GM23338 (cell line): ENCODE measurements around the gene ELAVL3. TPM values are rescaled to one million over a fixed set of nuclear protein-coding genes. Genes with fewer than 3 reads are reported as not detected.
A peak's percentile ranks its signal among the peaks of the same experiment; 100 is the strongest.

ENCODE experiments used
- ATAC-seq: fragments of 200-7000 bp; cut with Tn5 transposase; 3 replicates; pipeline ENCODE4 v1.9.1; 2020
- DNase-seq: peaks from one replicate; pipeline ENCODE4 v3.0.0-alpha.2; 2015; ENCODE audit warnings: low spot score
- H2AFZ ChIP-seq: fragments of 200-600 bp; sonication (generic); 2 replicates; pipeline ENCODE4 v1.8.0; 2016; ENCODE audit warnings: antibody characterized with exemption, mild to moderate bottlenecking, moderate library complexity
- H3F3A ChIP-seq: fragments of 200-600 bp; sonication (generic); replicated peaks from 2 replicates; pipeline ENCODE4 v1.8.0; 2017; ENCODE audit warnings: antibody characterized with exemption, mixed run types, low read depth
- H3K27ac ChIP-seq: fragments of 200-600 bp; sonication (generic); 2 replicates; pipeline ENCODE4 v1.6.1; 2016; ENCODE audit warnings: low read depth
- H3K27me3 ChIP-seq: fragments of 200-600 bp; sonication (generic); 2 replicates; pipeline ENCODE4 v1.8.0; 2016; ENCODE audit warnings: mild to moderate bottlenecking, mixed run types, moderate library complexity; ENCODE audit not compliant: insufficient read depth
- H3K36me3 ChIP-seq: fragments of 200-600 bp; sonication (generic); 2 replicates; pipeline ENCODE4 v1.8.0; 2016; ENCODE audit warnings: mild to moderate bottlenecking; ENCODE audit not compliant: insufficient read depth
- H3K4me1 ChIP-seq: fragments of 200-600 bp; sonication (generic); 2 replicates; pipeline ENCODE4 v1.8.0; 2016; ENCODE audit warnings: mild to moderate bottlenecking, moderate library complexity; ENCODE audit not compliant: insufficient read depth
- H3K4me2 ChIP-seq: fragments of 200-600 bp; sonication (generic); 2 replicates; pipeline ENCODE4 v1.7.1; 2017; ENCODE audit warnings: mixed run types
- H3K4me3 ChIP-seq: fragments of 200-600 bp; sonication (generic); 2 replicates; pipeline ENCODE4 v1.6.1; 2016; ENCODE audit warnings: mixed run types
- H3K79me2 ChIP-seq: fragments of 200-600 bp; sonication (generic); replicated peaks from 2 replicates; pipeline ENCODE4 v1.8.0; 2017; ENCODE audit warnings: mild to moderate bottlenecking; ENCODE audit not compliant: insufficient read depth
- H3K9me2 ChIP-seq: fragments of 200-600 bp; sonication (generic); 2 replicates; pipeline ENCODE4 v1.8.0; 2017; ENCODE audit not compliant: insufficient read depth
- H4K20me1 ChIP-seq: fragments of 200-600 bp; sonication (generic); replicated peaks from 2 replicates; pipeline ENCODE4 v1.8.0; 2017; ENCODE audit warnings: mild to moderate bottlenecking; ENCODE audit not compliant: insufficient read depth
- H3K27ac Mint-ChIP-seq: 2 replicates; pipeline ENCODE4 v1.8.0; 2020; ENCODE audit warnings: inconsistent platforms, mild to moderate bottlenecking, moderate library complexity, mixed read lengths
- H3K27me3 Mint-ChIP-seq: 3 replicates; pipeline ENCODE4 v1.8.0; 2022; ENCODE audit warnings: low read depth, mild to moderate bottlenecking, moderate library complexity, mixed read lengths, inconsistent platforms; ENCODE audit not compliant: insufficient read depth, poor library complexity
- H3K36me3 Mint-ChIP-seq: 3 replicates; pipeline ENCODE4 v1.8.0; 2021; ENCODE audit warnings: low read depth, mild to moderate bottlenecking, inconsistent platforms, moderate library complexity, mixed read lengths
- H3K4me1 Mint-ChIP-seq: 3 replicates; pipeline ENCODE4 v1.8.0; 2020; ENCODE audit warnings: mild to moderate bottlenecking, inconsistent platforms, mixed read lengths
- H3K4me3 Mint-ChIP-seq: 3 replicates; pipeline ENCODE4 v1.8.0; 2021; ENCODE audit warnings: moderate library complexity, mild to moderate bottlenecking, inconsistent platforms, mixed read lengths
- H3K9me3 Mint-ChIP-seq: 3 replicates; pipeline ENCODE4 v1.8.0; 2020; ENCODE audit warnings: moderate library complexity, mild to moderate bottlenecking, inconsistent platforms, mixed read lengths
- CREB1 ChIP-seq: fragments of 250-450 bp; sonication (Bioruptor Pico); IDR thresholded peaks from 2 replicates; pipeline ENCODE4 v1.5.0; 2020; ENCODE audit warnings: low read depth, mild to moderate bottlenecking, moderate library complexity
- EZH2 ChIP-seq: fragments of 200-600 bp; sonication (generic); IDR thresholded peaks from one replicate; pipeline ENCODE4 v1.8.0; 2017; ENCODE audit warnings: antibody characterized with exemption, mild to moderate bottlenecking, low read depth; ENCODE audit not compliant: unreplicated experiment
- JUNB ChIP-seq: IDR thresholded peaks from one replicate; pipeline ENCODE4 v1.6.1; 2016; ENCODE audit warnings: antibody characterized with exemption; ENCODE audit not compliant: unreplicated experiment
- NANOG ChIP-seq: IDR thresholded peaks from 2 replicates; pipeline ENCODE4 v1.6.1; 2016; ENCODE audit warnings: antibody characterized with exemption, borderline replicate concordance
- POLR2AphosphoS5 ChIP-seq: IDR thresholded peaks from 2 replicates; pipeline ENCODE4 v1.6.1; 2016; ENCODE audit warnings: antibody characterized with exemption, low read depth
- STAT1 ChIP-seq: IDR thresholded peaks from one replicate; pipeline ENCODE4 v1.6.1; 2016; ENCODE audit warnings: antibody characterized with exemption; ENCODE audit not compliant: unreplicated experiment
- ZNF114 ChIP-seq: fragments of 250-450 bp; sonication (Bioruptor Pico); IDR thresholded peaks from 2 replicates; pipeline ENCODE4 v1.5.0; 2020; ENCODE audit warnings: mild to moderate bottlenecking, moderate library complexity
- ZNF331 ChIP-seq: fragments of 250-450 bp; sonication (Bioruptor Pico); IDR thresholded peaks from 2 replicates; pipeline ENCODE4 v1.5.0; 2020; ENCODE audit warnings: low read depth, mild to moderate bottlenecking, moderate library complexity
- polyA plus RNA-seq: library from polyadenylated mRNA; unstranded; fragments of >200 nt; fragmentation: Nextera tagmentation; extraction: Ambion mirVana; gene quantifications from 2 replicates; pipeline ENCODE4 v1.2.1, GENCODE V29; 2016
- total RNA-seq: library from RNA; depleted of rRNA; stranded (reverse); fragments of >200 nt; shearing (Covaris generic); gene quantifications from 2 replicates; pipeline ENCODE4 v1.2.3, GENCODE V29; 2014
- TF ChIP-seq, protein P1 (sequence below): IDR thresholded peaks from 2 replicates; pipeline ENCODE4 v1.6.1; 2016; ENCODE audit warnings: antibody characterized with exemption
- TF ChIP-seq, protein P2 (sequence below), 2 experiments: fragments of 200-600 bp in 1 of 2; sonication (generic) in 1 of 2; conservative IDR thresholded peaks; 2 replicates each; pipeline versions ENCODE4 v1.5.1 to v1.6.1; 2016 to 2017; ENCODE audit warnings: antibody characterized with exemption in 2 of 2, low read depth in 2 of 2, mild to moderate bottlenecking in 2 of 2, moderate library complexity in 1 of 2

Gene ELAVL3
- total and polyA plus RNA-seq, 2 experiments from 2014 or later = 0.45 to 1.2 TPM

DNA sequence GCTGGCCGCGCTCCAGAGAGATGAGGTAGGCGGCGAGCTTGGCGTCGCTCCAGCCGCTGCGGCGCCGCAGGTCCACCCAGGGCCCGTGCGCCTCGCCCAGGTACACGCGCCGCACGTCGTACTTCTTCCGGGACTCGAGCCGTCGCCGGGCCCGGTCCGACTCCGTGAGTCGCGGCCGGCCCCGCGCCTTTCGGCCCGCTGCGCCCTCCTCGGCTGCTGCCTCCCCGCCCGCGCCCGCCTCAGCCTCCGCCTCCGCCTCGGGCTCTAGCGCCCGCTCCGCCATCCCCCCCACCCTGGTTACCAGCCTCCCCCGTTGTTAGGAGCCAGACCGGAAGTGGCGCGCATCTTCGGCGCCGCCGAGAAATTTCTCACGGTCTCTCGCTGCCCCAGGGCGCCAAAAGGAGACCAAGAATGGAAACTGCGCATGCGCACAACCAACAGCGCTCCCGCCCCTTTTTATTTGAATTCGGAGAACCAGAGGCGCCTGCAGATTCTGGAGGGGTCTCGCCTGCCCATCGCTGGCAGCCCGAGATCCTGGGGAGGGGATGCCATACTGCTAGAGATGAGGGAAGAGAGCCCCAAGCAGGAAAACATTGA is 24.8 kb upstream of the ELAVL3 start, which contains the start of gene ZNF653:
ZNF653 (minus strand) TSS at position 336 of the 597 bp plus-strand sequence; CDS start at position 283, 53 bp downstream.
- peak within 1 kb of the TSS; percentile 93 for H3K4me2 ChIP-seq
- peaks cover 8% of the 10 kb centered on the region; the same call in 2 of the 3 replicates for H3K4me1 Mint-ChIP-seq
- H3K27ac Mint-ChIP-seq = peak within 1 kb of the TSS; percentile 94
- no peaks in the 10 kb centered on the region for H3K9me3 Mint-ChIP-seq
- H3K36me3 Mint-ChIP-seq = no peaks in the 10 kb centered on the region; the same call in 1 of the 3 replicates
- no peaks in the 10 kb centered on the region for H3K9me2 ChIP-seq
- H4K20me1 ChIP-seq = 0 out of 2 replicates have a peak, but pooled peaks cover 4% of the 10 kb centered on the region
- H3K4me3 ChIP-seq = peak within 1 kb of the TSS; percentile 80
- H2AFZ ChIP-seq = peak within 1 kb of the TSS; percentile 8; the same call in 1 of the 2 replicates
- H3K4me3 Mint-ChIP-seq = peak within 1 kb of the TSS; percentile 90
- peak within 1 kb of the TSS; percentile 74; the same call in 1 of the 2 replicates for H3K27ac ChIP-seq
- DNase-seq = peak; percentile 98
- H3F3A ChIP-seq = no peaks in the 10 kb centered on the region
- peak; percentile 48 for ATAC-seq
- H3K36me3 ChIP-seq = no peaks in the 10 kb centered on the region
- TF ChIP-seq, protein P1, sequence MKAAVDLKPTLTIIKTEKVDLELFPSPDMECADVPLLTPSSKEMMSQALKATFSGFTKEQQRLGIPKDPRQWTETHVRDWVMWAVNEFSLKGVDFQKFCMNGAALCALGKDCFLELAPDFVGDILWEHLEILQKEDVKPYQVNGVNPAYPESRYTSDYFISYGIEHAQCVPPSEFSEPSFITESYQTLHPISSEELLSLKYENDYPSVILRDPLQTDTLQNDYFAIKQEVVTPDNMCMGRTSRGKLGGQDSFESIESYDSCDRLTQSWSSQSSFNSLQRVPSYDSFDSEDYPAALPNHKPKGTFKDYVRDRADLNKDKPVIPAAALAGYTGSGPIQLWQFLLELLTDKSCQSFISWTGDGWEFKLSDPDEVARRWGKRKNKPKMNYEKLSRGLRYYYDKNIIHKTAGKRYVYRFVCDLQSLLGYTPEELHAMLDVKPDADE = peak; percentile 65; the same call in 1 of the 2 replicates
- TF ChIP-seq CREB1 (CRISPR knock-in tag) (peak; percentile 96), EZH2 (no peak), POLR2AphosphoS5 (peak; percentile 71)
- H3K27me3 ChIP-seq = no peaks in the 10 kb centered on the region
- H3K79me2 ChIP-seq = 0 out of 2 replicates have a peak, but pooled peaks cover 6% of the 10 kb centered on the region
- peaks cover 16% of the 10 kb centered on the region for H3K27me3 Mint-ChIP-seq
- H3K4me1 ChIP-seq = peaks cover 6% of the 10 kb centered on the region

DNA sequence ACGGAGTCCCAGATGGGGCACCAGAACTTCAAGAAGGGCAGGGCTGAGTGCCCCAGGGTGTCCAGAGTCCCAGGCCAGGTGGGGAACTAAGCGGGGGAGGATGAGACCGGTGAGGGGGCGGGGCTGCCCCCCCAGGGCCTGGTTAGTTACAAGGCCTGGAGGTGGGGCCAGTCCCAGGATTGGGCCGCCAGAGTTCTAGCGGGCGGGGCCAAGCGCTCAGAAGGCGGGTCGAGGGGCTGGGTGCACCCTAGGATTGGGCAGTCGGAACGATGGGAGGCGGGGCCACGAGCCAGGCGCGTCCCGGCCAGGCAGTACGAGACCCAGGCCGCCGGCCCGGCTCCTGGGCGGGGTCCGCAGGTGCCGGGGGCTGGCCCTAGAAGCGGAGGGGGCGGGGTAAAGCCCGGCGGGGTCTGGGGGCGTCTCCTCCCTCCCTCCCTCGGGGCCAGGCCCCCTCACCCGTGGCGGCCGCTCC is 24.2 kb upstream of the ELAVL3 start:
- 0 out of 2 replicates have a peak, but pooled peaks cover 4% of the 10 kb centered on the region for H4K20me1 ChIP-seq
- H3F3A ChIP-seq = no peaks in the 10 kb centered on the region
- H3K4me3 Mint-ChIP-seq = peak overlapping the region; percentile 90
- DNase-seq (peak; percentile 99), ATAC-seq (peak; percentile 95)
- H2AFZ ChIP-seq = peak overlapping the region; percentile 8; the same call in 1 of the 2 replicates
- 0 out of 2 replicates have a peak overlapping the region, but pooled peaks have one; percentile 65 for H3K27ac ChIP-seq
- H3K4me3 ChIP-seq = peak overlapping the region; percentile 80
- peaks cover 8% of the 10 kb centered on the region; the same call in 2 of the 3 replicates for H3K4me1 Mint-ChIP-seq
- no peaks in the 10 kb centered on the region for H3K27me3 ChIP-seq
- H3K79me2 ChIP-seq = 0 out of 2 replicates have a peak, but pooled peaks cover 6% of the 10 kb centered on the region
- no peaks in the 10 kb centered on the region for H3K9me3 Mint-ChIP-seq
- peak overlapping the region; percentile 94 for H3K27ac Mint-ChIP-seq
- no peaks in the 10 kb centered on the region; the same call in 2 of the 3 replicates for H3K36me3 Mint-ChIP-seq
- H3K36me3 ChIP-seq = no peaks in the 10 kb centered on the region
- H3K27me3 Mint-ChIP-seq = peaks cover 17% of the 10 kb centered on the region
- peaks cover 6% of the 10 kb centered on the region for H3K4me1 ChIP-seq
- no peaks in the 10 kb centered on the region for H3K9me2 ChIP-seq
- peak overlapping the region; percentile 93 for H3K4me2 ChIP-seq
- TF ChIP-seq CREB1 (CRISPR knock-in tag) (no peak), STAT1 (no peak), ZNF331 (CRISPR knock-in tag) (no peak), JUNB (no peak), NANOG (no peak), ZNF114 (CRISPR knock-in tag) (no peak), POLR2AphosphoS5 (no peak; the same call in 1 of the 2 replicates)
- TF ChIP-seq, protein P1 = no peak
- TF ChIP-seq, protein P2, sequence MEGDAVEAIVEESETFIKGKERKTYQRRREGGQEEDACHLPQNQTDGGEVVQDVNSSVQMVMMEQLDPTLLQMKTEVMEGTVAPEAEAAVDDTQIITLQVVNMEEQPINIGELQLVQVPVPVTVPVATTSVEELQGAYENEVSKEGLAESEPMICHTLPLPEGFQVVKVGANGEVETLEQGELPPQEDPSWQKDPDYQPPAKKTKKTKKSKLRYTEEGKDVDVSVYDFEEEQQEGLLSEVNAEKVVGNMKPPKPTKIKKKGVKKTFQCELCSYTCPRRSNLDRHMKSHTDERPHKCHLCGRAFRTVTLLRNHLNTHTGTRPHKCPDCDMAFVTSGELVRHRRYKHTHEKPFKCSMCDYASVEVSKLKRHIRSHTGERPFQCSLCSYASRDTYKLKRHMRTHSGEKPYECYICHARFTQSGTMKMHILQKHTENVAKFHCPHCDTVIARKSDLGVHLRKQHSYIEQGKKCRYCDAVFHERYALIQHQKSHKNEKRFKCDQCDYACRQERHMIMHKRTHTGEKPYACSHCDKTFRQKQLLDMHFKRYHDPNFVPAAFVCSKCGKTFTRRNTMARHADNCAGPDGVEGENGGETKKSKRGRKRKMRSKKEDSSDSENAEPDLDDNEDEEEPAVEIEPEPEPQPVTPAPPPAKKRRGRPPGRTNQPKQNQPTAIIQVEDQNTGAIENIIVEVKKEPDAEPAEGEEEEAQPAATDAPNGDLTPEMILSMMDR (conservative IDR thresholded peaks at IDR 0.05; ENCODE audit: low read depth in 2 of 2) = no peak
